BLaER1 treated with 17β-estradiol and CSF1 and Interleukin-3, amounts not matched to agents 10 nM and 100 nM (cell line): ENCODE measurements around the gene HMX1.
A peak's percentile ranks its signal among the peaks of the same experiment; 100 is the strongest.

Experiments used
- H3K27ac ChIP-seq, 11 experiments: shearing (Covaris generic); formaldehyde crosslinking; 2 replicates each; pipeline ENCODE4 v1.8.1; 2022
- H3K27me3 ChIP-seq, 11 experiments: shearing (Covaris generic); formaldehyde crosslinking; 2 replicates each; pipeline ENCODE4 v1.8.1; 2022
- H3K36me3 ChIP-seq, 11 experiments: shearing (Covaris generic); formaldehyde crosslinking; 2 replicates each; pipeline ENCODE4 v1.8.1; 2022
- H3K4me1 ChIP-seq, 10 experiments: shearing (Covaris generic); formaldehyde crosslinking; 2 replicates each; pipeline ENCODE4 v1.8.1; 2022
- H3K4me2 ChIP-seq, 11 experiments: shearing (Covaris generic); formaldehyde crosslinking; 2 replicates each; pipeline ENCODE4 v1.8.1; 2022
- H3K4me3 ChIP-seq, 10 experiments: shearing (Covaris generic); formaldehyde crosslinking; 2 replicates each; pipeline ENCODE4 v1.8.1; 2022
- H3K9ac ChIP-seq, 11 experiments: shearing (Covaris generic); formaldehyde crosslinking; 2 replicates each; pipeline ENCODE4 v1.8.1; 2022
- H3K9me3 ChIP-seq, 11 experiments: shearing (Covaris generic); formaldehyde crosslinking; replicated peaks in 1 of 11; 2 replicates each; pipeline ENCODE4 v1.8.1; 2022
- H4K20me1 ChIP-seq, 11 experiments: shearing (Covaris generic); formaldehyde crosslinking; 2 replicates each; pipeline ENCODE4 v1.8.1; 2022
- Cebpa-rat ChIP-seq, 11 experiments: shearing (Covaris generic); IDR thresholded peaks; 2 replicates each; pipeline ENCODE4 v1.8.1; 2022

The HMX1 gene

DNA sequence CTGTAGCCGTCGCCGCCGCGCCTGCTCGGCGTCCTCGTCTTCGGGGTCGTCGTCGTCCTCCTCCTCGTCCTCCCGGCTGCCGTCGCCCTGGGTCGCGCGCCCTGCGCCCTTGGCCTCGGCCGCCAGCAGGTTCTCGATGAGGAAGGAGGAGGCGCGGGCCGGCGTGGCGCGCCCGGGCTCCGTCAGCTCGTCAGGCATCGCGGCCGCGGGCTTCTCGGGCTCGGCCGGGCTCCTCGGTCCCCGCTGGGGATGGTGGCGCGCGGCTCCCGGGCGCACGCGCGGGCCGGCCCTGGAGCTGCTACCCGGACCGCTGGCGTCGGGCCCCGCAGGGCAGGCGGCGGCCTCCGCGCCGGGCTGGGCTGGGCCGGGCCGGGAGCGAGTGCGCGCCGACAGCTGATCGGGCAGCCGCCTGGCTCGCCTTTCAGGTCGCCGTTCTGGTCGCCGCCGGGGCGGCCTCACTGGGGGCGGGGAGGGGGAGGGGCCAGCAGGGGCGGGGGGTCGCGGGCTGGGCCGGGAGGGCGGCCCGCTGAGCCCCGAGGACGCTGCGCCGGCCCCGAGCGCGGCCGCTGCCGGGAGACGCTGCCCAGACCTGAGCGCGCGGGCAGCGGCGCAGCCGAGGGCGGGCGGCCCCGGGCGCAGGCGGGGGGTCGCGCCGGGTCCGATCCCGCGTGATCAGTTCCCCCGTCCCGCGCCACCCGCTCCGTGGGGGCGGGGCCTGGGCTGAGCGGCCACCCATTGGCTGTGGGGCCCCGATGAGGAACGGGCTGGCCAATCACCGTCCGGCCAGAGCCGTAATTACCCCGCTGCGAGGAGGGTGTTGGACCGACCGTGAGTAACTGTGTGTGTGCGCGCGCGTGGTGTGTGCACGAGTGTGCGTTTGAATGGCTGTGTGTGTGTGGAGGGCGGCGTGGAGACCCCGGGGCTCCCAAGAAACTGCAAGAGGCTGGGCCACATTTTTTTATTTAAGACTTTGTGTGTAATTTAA, at the start of gene HMX1:
Gene HMX1 (minus strand): TSS at position 423 of the 985 bp plus-strand sequence. CDS start 225 bp downstream, at position 198.
- peaks cover 18 to 42% (median 27%) of the 10 kb centered on the region in 11 experiments; a peak in 21 of 22 replicates for H3K9me3 ChIP-seq
- H3K9ac ChIP-seq: no peak within 1 kb of the TSS
- no peak within 1 kb of the TSS for H3K27ac ChIP-seq
- H3K4me1 ChIP-seq: peaks cover 9 to 24% (median 17%) of the 10 kb centered on the region in 10 experiments
- no peak within 1 kb of the TSS for H3K4me2 ChIP-seq
- no peak for TF ChIP-seq Cebpa-rat (IDR thresholded peaks at IDR 0.05)
- no peaks in the 10 kb centered on the region for H3K36me3 ChIP-seq
- H3K27me3 ChIP-seq: peaks cover 52 to 84% (median 78%) of the 10 kb centered on the region in 11 experiments
- no peak within 1 kb of the TSS for H3K4me3 ChIP-seq
- H4K20me1 ChIP-seq: peaks cover 0 to 32% (median 6%) of the 10 kb centered on the region in 11 experiments; a peak in 11 of 22 replicates

DNA sequence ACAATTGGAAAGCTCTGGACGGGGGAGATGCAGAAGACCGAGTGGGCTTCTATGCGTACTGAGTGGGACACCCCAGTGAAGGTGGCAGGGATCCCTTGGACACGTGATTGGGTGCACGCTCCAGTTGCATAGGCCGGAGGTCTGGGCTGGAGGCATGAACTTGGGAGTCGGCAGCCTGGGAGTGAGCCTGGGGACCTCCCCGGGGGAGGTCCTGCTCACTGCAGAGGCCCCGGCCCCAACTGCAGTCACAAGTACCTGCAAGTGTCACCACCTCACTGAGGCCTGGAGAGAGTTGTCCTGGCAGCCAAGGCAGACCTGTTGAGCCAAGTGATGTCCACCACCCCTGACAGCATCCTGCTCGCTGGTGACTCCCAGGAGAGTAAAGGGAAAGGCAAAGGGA, 49.3 kb upstream of the HMX1 start:
- Histone ChIP-seq H3K4me2 (no peak overlapping the region), H3K4me1 (peaks cover 0 to 12% (median 6%) of the 10 kb centered on the region in 10 experiments; a peak in 8 of 20 replicates), H3K27ac (no peak overlapping the region), H4K20me1 (peaks cover 0 to 12% (median 0%) of the 10 kb centered on the region in 11 experiments; a peak in 3 of 22 replicates), H3K4me3 (no peak overlapping the region), H3K9ac (no peak overlapping the region), H3K27me3 (no peaks in the 10 kb centered on the region; a peak in 1 of 22 replicates), H3K36me3 (no peaks in the 10 kb centered on the region), H3K9me3 (peaks cover 16 to 28% (median 24%) of the 10 kb centered on the region in 11 experiments)
- no peak for TF ChIP-seq Cebpa-rat (IDR thresholded peaks at IDR 0.05)

- no peak for TF ChIP-seq Cebpa-rat (IDR thresholded peaks at IDR 0.05)
- no peaks in the 10 kb centered on the region for H3K36me3 ChIP-seq
- no peak overlapping the region for H3K4me3 ChIP-seq
- no peak overlapping the region for H3K9ac ChIP-seq
- H3K27ac ChIP-seq: no peak overlapping the region
- H3K27me3 ChIP-seq: no peaks in the 10 kb centered on the region; a peak in 1 of 22 replicates
- H3K9me3 ChIP-seq: peaks cover 16 to 27% (median 24%) of the 10 kb centered on the region in 11 experiments
- H3K4me2 ChIP-seq: no peak overlapping the region
- H3K4me1 ChIP-seq: peaks cover 0 to 13% (median 8%) of the 10 kb centered on the region in 10 experiments; a peak in 8 of 20 replicates
- H4K20me1 ChIP-seq: peaks cover 0 to 18% (median 0%) of the 10 kb centered on the region in 11 experiments; a peak in 3 of 22 replicates
Measured at GRCh38 chr4:8920289-8920965, 48.8 kb upstream of the HMX1 start.

DNA sequence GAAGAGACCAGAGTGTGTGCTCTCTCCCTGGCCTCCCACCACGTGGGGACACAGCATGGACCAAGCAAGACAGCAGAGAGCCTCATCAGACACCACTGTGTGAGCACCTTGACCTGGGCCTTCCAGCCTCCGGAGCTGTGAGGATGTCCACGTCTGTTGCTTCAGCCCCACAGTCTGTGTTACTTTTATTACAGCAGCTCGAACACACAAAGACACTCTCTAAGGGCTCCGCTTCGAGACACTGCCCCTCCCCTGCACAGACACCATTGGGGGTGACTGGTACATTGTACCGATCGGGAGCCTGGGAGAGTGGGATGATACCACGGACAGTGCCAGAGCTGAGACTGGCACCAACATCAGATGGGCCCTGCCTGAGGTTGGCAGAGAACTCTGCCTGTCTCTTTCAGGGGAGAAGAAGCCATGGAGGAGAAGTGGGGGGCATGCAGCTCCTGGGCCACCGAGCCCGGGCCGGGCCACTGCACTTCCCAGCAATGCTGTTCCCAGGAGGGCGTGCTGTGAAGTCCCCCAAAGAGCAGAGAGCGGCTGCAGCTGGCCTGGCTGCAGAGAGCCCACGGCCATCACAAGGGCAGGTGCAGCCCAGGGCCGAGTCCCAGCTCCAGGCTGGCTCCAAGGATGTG, 48.1 kb upstream of the HMX1 start:
- H3K27me3 ChIP-seq: no peaks in the 10 kb centered on the region; a peak in 1 of 22 replicates
- TF ChIP-seq Cebpa-rat (IDR thresholded peaks at IDR 0.05): no peak
- no peak overlapping the region for H3K9ac ChIP-seq
- H3K36me3 ChIP-seq: no peaks in the 10 kb centered on the region
- no peak overlapping the region for H3K4me2 ChIP-seq
- H3K27ac ChIP-seq: no peak overlapping the region
- peaks cover 16 to 27% (median 23%) of the 10 kb centered on the region in 11 experiments for H3K9me3 ChIP-seq
- peaks cover 0 to 24% (median 0%) of the 10 kb centered on the region in 11 experiments; a peak in 3 of 22 replicates for H4K20me1 ChIP-seq
- no peak overlapping the region for H3K4me3 ChIP-seq
- H3K4me1 ChIP-seq: peaks cover 0 to 18% (median 8%) of the 10 kb centered on the region in 10 experiments; a peak in 8 of 20 replicates

GRCh38 chr4:8917868-8918783, 46.5 kb upstream of the HMX1 start:
- Histone ChIP-seq H4K20me1 (peaks cover 0 to 29% (median 0%) of the 10 kb centered on the region in 11 experiments; a peak in 3 of 22 replicates), H3K9ac (no peak overlapping the region), H3K27me3 (no peaks in the 10 kb centered on the region; a peak in 1 of 22 replicates), H3K4me3 (no peak overlapping the region), H3K9me3 (peaks cover 8 to 10% (median 9%) of the 10 kb centered on the region in 11 experiments), H3K4me1 (peaks cover 0 to 26% (median 9%) of the 10 kb centered on the region in 10 experiments; a peak in 9 of 20 replicates), H3K4me2 (peak overlapping the region in 9 of 11 experiments; percentile 0 to 63 (median 23); a peak in 13 of 22 replicates), H3K36me3 (no peaks in the 10 kb centered on the region), H3K27ac (no peak overlapping the region)
- TF ChIP-seq Cebpa-rat (IDR thresholded peaks at IDR 0.05): no peak

- Histone ChIP-seq H3K9ac (no peak overlapping the region), H3K4me3 (no peak overlapping the region), H3K36me3 (no peaks in the 10 kb centered on the region), H3K27me3 (no peaks in the 10 kb centered on the region; a peak in 1 of 22 replicates), H3K4me1 (peaks cover 0 to 26% (median 9%) of the 10 kb centered on the region in 10 experiments; a peak in 9 of 20 replicates), H3K4me2 (peak overlapping the region in 2 of 11 experiments; percentile 21 to 37; a peak in 1 of 22 replicates), H3K27ac (no peak overlapping the region), H3K9me3 (peaks cover under 1 to 3% (median 2%) of the 10 kb centered on the region in 11 experiments; a peak in 16 of 22 replicates), H4K20me1 (peaks cover 0 to 29% (median 0%) of the 10 kb centered on the region in 11 experiments; a peak in 3 of 22 replicates)
- TF ChIP-seq Cebpa-rat (IDR thresholded peaks at IDR 0.05): no peak
Measured at GRCh38 chr4:8917321-8917811, 45.7 kb upstream of the HMX1 start.

DNA sequence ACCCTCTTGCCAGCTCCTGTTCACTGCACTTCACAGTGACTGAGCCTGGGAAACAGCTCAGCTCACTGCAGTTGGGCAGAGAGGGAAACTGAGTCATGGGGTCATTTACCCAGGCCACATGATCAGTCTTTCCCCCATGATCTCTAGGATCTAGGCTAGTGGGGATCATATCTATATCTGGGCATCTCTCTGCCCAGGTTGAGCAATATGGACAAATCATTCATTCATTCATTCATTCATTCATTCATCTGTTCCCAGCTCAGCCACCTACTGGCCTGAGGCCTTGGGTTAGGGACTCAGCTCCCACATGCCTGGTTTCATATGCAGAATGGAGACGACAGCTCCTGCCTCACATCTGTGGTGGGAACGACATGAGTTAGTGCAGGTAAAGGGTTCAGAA, 45.3 kb upstream of the HMX1 start:
- Histone ChIP-seq H3K27me3 (no peaks in the 10 kb centered on the region; a peak in 1 of 22 replicates), H3K36me3 (no peaks in the 10 kb centered on the region)
- no peak for TF ChIP-seq Cebpa-rat (IDR thresholded peaks at IDR 0.05)

More for the DNA sequence above, 45.3 kb upstream of the HMX1 start:
- no peak overlapping the region for H3K27ac ChIP-seq
- peaks cover 0 to 29% (median 0%) of the 10 kb centered on the region in 11 experiments; a peak in 3 of 22 replicates for H4K20me1 ChIP-seq
- H3K9ac ChIP-seq: no peak overlapping the region
- no peaks in the 10 kb centered on the region for H3K9me3 ChIP-seq
- peaks cover 0 to 26% (median 9%) of the 10 kb centered on the region in 10 experiments; a peak in 9 of 20 replicates for H3K4me1 ChIP-seq
- H3K4me3 ChIP-seq: no peak overlapping the region
- no peak overlapping the region for H3K4me2 ChIP-seq
